Activated naive CD8-positive, alpha-beta T cell treated with anti-CD3 and anti-CD28 coated beads, Interleukin-2, amount 10 ng/mL, durations not matched to agents 7 days and 5 days (primary cell): ENCODE measurements around the gene HAGHL. TPM values are rescaled to one million over a fixed set of nuclear protein-coding genes. Genes with fewer than 3 reads are reported as not detected.

Source experiments
- ATAC-seq: fragments of 150-1000 bp; cut with Tn5 transposase; one replicate; pipeline ENCODE4 v1.10.0; 2021; ENCODE audit warnings: low read depth, moderate library complexity
- POLR2A ChIA-PET: fragments of 350-600 bp; sonication (Branson Sonifier 250); formaldehyde crosslinking; loops from one replicate; lab custom pipeline; 2021; ENCODE audit warnings: antibody characterized with exemption; lab: Charles Lee
- DNase-seq: peaks from one replicate; pipeline ENCODE4 v3.0.0; 2021
- H3K27ac Mint-ChIP-seq: one replicate; pipeline ENCODE4 v1.8.0; 2022; ENCODE audit warnings: mild to moderate bottlenecking, mixed read lengths
- H3K27me3 Mint-ChIP-seq: one replicate; pipeline ENCODE4 v1.8.0; 2022; ENCODE audit warnings: mild to moderate bottlenecking, moderate library complexity, mixed read lengths
- H3K36me3 Mint-ChIP-seq: one replicate; pipeline ENCODE4 v1.8.0; 2021; ENCODE audit warnings: mild to moderate bottlenecking, mixed read lengths
- H3K4me1 Mint-ChIP-seq: one replicate; pipeline ENCODE4 v1.8.0; 2021; ENCODE audit warnings: mixed read lengths
- H3K4me3 Mint-ChIP-seq: one replicate; pipeline ENCODE4 v1.8.0; 2022; ENCODE audit warnings: mild to moderate bottlenecking, moderate library complexity, mixed read lengths
- H3K9me3 Mint-ChIP-seq: one replicate; pipeline ENCODE4 v1.8.0; 2021; ENCODE audit warnings: mixed read lengths
- total RNA-seq, 2 experiments: library from RNA; stranded (reverse); gene quantifications; one replicate each; pipeline ENCODE4 v1.2.3, GENCODE V29; 2021

The HAGHL gene
- total RNA-seq, 2 experiments from 2014 or later: 25.8 to 34.2 TPM

- Mint-ChIP-seq H3K27ac (no peak within 1 kb of the TSS), H3K27me3 (peaks cover 14% of the 10 kb centered on the region)
- POLR2A ChIA-PET: interaction anchor here (0.6 to 2.3 kb wide), 6 partner anchors 10 to 1219 kb away, joined by 3 to 11 read pairs (median 5); partner anchors contain the start of genes CHTF18, CIAO3 and RPUSD1
Observed at GRCh38 chr16:714558-715476, 12.1 kb upstream of the HAGHL start, which contains the start of gene METRN. TSS of gene METRN (plus strand) at chr16:715118. CDS start at chr16:715290, 172 bp downstream.

DNA sequence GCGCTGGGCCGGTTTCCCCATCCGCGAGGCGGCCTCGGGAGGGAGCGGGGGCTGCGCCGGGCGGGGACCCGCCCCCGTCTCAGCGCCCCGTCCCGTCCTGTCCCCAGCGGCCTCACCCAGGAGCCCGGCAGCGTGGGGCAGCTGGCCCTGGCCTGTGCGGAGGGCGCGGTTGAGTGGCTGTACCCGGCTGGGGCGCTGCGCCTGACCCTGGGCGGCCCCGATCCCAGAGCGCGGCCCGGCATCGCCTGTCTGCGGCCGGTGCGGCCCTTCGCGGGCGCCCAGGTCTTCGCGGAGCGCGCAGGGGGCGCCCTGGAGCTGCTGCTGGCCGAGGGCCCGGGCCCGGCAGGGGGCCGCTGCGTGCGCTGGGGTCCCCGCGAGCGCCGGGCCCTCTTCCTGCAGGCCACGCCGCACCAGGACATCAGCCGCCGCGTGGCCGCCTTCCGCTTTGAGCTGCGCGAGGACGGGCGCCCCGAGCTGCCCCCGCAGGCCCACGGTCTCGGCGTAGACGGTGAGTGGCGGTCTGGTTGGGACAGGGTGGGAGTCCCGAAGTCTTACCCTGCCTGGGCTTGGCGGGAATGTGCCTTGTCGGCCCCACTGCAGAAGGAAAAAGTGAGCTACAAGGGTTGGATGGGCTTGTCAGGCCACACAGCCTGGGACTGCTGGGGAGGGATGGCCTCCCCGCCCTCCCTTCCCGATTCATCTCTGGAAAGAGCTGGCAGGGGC lies 11.3 kb upstream of the HAGHL start:
- Mint-ChIP-seq H3K9me3 (no peaks in the 10 kb centered on the region), H3K4me3 (peak overlapping the region; percentile 25), H3K27ac (no peak overlapping the region), H3K4me1 (peaks cover 7% of the 10 kb centered on the region), H3K36me3 (no peaks in the 10 kb centered on the region), H3K27me3 (peaks cover 14% of the 10 kb centered on the region)
- no peak for DNase-seq
- ATAC-seq: peak; percentile 9
- POLR2A ChIA-PET: interaction anchor here (0.6 to 2.3 kb wide), 7 partner anchors 9 to 1218 kb away, joined by 3 to 11 read pairs (median 5); partner anchors contain the start of genes CHTF18, CIAO3 and RPUSD1

More at GRCh38 chr16:714558-715476, 12.1 kb upstream of the HAGHL start, which contains the start of gene METRN:
- H3K4me1 Mint-ChIP-seq: peaks cover 4% of the 10 kb centered on the region
- no peaks in the 10 kb centered on the region for H3K9me3 Mint-ChIP-seq
- DNase-seq (peak; percentile 97), ATAC-seq (peak; percentile 84)
- H3K36me3 Mint-ChIP-seq: no peaks in the 10 kb centered on the region
- H3K4me3 Mint-ChIP-seq: peak within 1 kb of the TSS; percentile 25

GRCh38 chr16:716200-716568 lies 10.7 kb upstream of the HAGHL start:
- POLR2A ChIA-PET: interaction anchor here (1.0 to 2.3 kb wide), 5 partner anchors 9 to 24 kb away, joined by 3 to 11 read pairs (median 5); partner anchors contain the start of gene CIAO3
- H3K27me3 Mint-ChIP-seq: peaks cover 13% of the 10 kb centered on the region

GRCh38 chr16:716768-717325 lies 10.1 kb upstream of the HAGHL start:
- no peaks in the 10 kb centered on the region for H3K36me3 Mint-ChIP-seq
- peaks cover 12% of the 10 kb centered on the region for H3K27me3 Mint-ChIP-seq
- no peak overlapping the region for H3K4me3 Mint-ChIP-seq
- POLR2A ChIA-PET: interaction anchor here (1.1 to 2.3 kb wide), 3 partner anchors 10 to 21 kb away, joined by 3 to 11 read pairs (median 5); no protein-coding TSS in a partner anchor
- DNase-seq: no peak
- H3K9me3 Mint-ChIP-seq: no peaks in the 10 kb centered on the region
- peaks cover 7% of the 10 kb centered on the region for H3K4me1 Mint-ChIP-seq
- H3K27ac Mint-ChIP-seq: no peak overlapping the region
- no peak for ATAC-seq

More at GRCh38 chr16:716200-716568, 10.7 kb upstream of the HAGHL start:
- Mint-ChIP-seq H3K36me3 (no peaks in the 10 kb centered on the region), H3K4me1 (peaks cover 7% of the 10 kb centered on the region), H3K4me3 (peak overlapping the region; percentile 42), H3K9me3 (no peaks in the 10 kb centered on the region), H3K27ac (no peak overlapping the region)
- ATAC-seq: no peak
- no peak for DNase-seq

DNA sequence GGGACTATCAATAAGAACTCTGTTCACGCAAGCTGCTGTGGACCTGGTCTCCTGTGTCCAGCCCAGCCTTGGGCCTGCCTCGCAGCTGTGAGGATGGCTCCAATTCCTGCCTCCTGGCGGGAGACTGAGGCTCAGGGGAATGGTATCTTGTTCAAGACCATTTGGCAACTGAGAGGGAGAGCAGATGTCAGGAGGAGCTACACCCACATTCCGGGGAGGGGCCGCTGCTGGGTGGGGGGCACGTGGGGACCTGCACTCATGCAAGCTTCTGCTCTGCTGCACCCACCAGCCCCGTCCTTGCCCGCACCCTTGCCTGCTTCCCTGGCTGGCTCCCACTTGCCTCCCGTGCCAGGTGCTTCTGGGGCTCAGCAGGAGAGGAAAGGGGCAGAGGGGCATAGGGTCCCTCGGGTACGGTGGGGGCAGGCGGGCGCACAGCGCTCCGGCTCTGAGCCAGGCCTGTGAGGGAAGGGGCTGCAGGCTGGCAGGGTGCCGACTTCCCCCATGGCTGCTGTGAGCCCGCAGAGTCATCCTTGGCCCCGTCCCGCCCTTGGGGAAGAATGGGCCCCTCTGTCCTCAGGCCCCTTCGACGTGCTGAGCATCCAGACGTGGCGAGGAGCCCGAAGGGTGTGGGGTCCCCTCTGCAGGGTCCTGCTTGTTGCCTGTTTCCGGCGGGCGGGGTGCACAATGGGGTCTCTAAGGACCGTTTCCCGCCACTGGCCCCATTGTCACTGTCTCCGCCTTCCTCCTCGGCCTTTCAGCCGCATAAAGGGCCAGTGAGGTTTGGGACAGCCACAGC lies 9.3 kb upstream of the HAGHL start:
- POLR2A ChIA-PET: interaction anchor here (0.6 kb wide), 1 partner anchor 19 kb away, joined by 3 read pairs; no protein-coding TSS in a partner anchor

GRCh38 chr16:718389-718788 lies 8.5 kb upstream of the HAGHL start:
- DNase-seq (no peak), ATAC-seq (no peak)
- H3K27ac Mint-ChIP-seq: no peak overlapping the region
- H3K4me3 Mint-ChIP-seq: no peak overlapping the region
- no peaks in the 10 kb centered on the region for H3K9me3 Mint-ChIP-seq
- peaks cover 7% of the 10 kb centered on the region for H3K4me1 Mint-ChIP-seq
- H3K36me3 Mint-ChIP-seq: no peaks in the 10 kb centered on the region
- POLR2A ChIA-PET: interaction anchor here (0.6 kb wide), 1 partner anchor 20 kb away, joined by 3 read pairs; no protein-coding TSS in a partner anchor
- H3K27me3 Mint-ChIP-seq: peaks cover 7% of the 10 kb centered on the region

More for the DNA sequence above, 9.3 kb upstream of the HAGHL start:
- ATAC-seq (no peak), DNase-seq (no peak)
- H3K36me3 Mint-ChIP-seq: no peaks in the 10 kb centered on the region
- H3K4me3 Mint-ChIP-seq: no peak overlapping the region
- peaks cover 11% of the 10 kb centered on the region for H3K27me3 Mint-ChIP-seq
- peaks cover 7% of the 10 kb centered on the region for H3K4me1 Mint-ChIP-seq
- H3K9me3 Mint-ChIP-seq: no peaks in the 10 kb centered on the region
- no peak overlapping the region for H3K27ac Mint-ChIP-seq

DNA sequence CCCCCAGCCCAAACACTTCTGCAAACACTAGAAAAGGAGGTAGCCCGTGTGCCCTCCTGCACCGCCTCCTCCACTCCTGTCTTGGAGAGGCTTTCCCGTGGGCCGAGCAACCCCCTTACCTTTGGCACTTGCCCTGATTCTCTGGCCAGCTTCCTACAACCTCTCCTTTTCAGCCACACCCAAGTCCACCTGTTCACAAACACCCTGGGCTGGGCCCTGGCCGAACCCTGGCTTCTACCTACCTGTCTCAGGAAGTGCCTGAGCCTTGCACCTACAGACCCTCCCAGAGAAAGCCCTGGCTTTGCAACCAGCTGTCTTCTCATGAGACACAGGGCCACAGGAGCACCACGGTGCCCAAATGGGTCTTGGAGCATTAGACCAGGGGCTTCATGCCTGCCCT lies 8.0 kb upstream of the HAGHL start:
- Mint-ChIP-seq H3K4me3 (no peak overlapping the region), H3K36me3 (no peaks in the 10 kb centered on the region), H3K9me3 (no peaks in the 10 kb centered on the region), H3K4me1 (peaks cover 7% of the 10 kb centered on the region), H3K27me3 (peaks cover 7% of the 10 kb centered on the region), H3K27ac (no peak overlapping the region)
- POLR2A ChIA-PET: interaction anchor here (1.6 kb wide), 1 partner anchor 10 kb away, joined by 7 read pairs; no protein-coding TSS in a partner anchor
- ATAC-seq: no peak
- DNase-seq: no peak

DNA sequence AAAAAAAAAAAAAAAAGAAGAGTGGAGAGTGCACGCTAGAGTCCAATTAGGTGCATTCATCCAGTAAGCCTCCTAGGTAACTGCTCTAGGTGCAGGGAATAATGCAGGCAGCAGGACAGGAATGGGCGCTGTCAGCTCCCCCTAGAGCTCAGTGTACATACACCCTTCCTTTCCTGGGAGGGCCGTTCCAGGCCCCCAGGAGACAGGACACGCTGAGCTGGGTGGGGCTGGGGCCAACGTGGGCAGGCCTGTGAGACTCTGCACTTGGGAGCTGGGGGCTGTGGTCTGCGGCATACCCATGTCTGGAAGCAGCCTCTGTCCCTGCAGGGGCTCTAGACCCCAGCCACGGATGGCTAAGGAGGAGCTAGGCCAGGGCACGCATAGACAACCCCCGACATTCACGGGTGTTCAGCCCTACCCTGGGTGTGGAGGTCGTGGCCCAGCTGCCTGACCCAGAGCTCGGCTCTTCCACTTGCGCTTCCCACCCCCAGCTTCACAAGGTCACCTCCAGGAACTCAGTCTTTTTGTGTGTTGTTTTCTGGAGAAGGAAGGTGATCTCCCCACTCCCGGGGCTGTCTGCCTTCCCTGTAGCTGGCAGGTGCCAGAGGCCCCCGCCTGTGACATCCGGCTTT lies 7.0 kb upstream of the HAGHL start:
- Mint-ChIP-seq H3K27me3 (peaks cover 7% of the 10 kb centered on the region), H3K4me1 (peaks cover 5% of the 10 kb centered on the region), H3K36me3 (no peaks in the 10 kb centered on the region), H3K27ac (peak overlapping the region; percentile 56), H3K4me3 (peak overlapping the region; percentile 78), H3K9me3 (no peaks in the 10 kb centered on the region)
- no peak for ATAC-seq
- POLR2A ChIA-PET: interaction anchor here (0.5 to 4.2 kb wide), 8 partner anchors 9 to 319 kb away, joined by 3 to 11 read pairs (median 4); partner anchors contain the start of genes CIAO3, RHOT2 and WDR24
- no peak for DNase-seq

- no peaks in the 10 kb centered on the region for H3K36me3 Mint-ChIP-seq
- no peaks in the 10 kb centered on the region for H3K9me3 Mint-ChIP-seq
- DNase-seq (no peak), ATAC-seq (peak; percentile 13)
- POLR2A ChIA-PET: interaction anchor here (0.6 to 4.2 kb wide), 10 partner anchors 8 to 52 kb away, joined by 3 to 11 read pairs (median 4); partner anchors contain the start of genes CIAO3, RHOT2, STUB1 and WDR24
- H3K27me3 Mint-ChIP-seq: peaks cover 7% of the 10 kb centered on the region
- H3K4me1 Mint-ChIP-seq: peaks cover 5% of the 10 kb centered on the region
- H3K27ac Mint-ChIP-seq: peak overlapping the region; percentile 56
- H3K4me3 Mint-ChIP-seq: peak overlapping the region; percentile 78
Observed at GRCh38 chr16:720447-720989, 6.4 kb upstream of the HAGHL start.

- H3K36me3 Mint-ChIP-seq: no peaks in the 10 kb centered on the region
- peaks cover 3% of the 10 kb centered on the region for H3K27me3 Mint-ChIP-seq
- H3K27ac Mint-ChIP-seq: peak within 1 kb of the TSS; percentile 56
- POLR2A ChIA-PET: interaction anchor here (0.6 to 4.2 kb wide), 8 partner anchors 9 to 53 kb away, joined by 3 to 11 read pairs (median 5); partner anchors contain the start of genes CIAO3, RHOT2, STUB1 and WDR24
- H3K4me3 Mint-ChIP-seq: peak within 1 kb of the TSS; percentile 78
- no peaks in the 10 kb centered on the region for H3K9me3 Mint-ChIP-seq
- ATAC-seq: peak; percentile 68
- DNase-seq: peak; percentile 86
- peaks cover 5% of the 10 kb centered on the region for H3K4me1 Mint-ChIP-seq
Observed at GRCh38 chr16:720990-721764, 5.7 kb upstream of the HAGHL start, which contains the start of gene ANTKMT. TSS of gene ANTKMT (plus strand) at chr16:721146. CDS start at chr16:721275, 129 bp downstream.
